GM18951 (cell line): ENCODE results near the gene RPAIN.
A peak's percentile ranks its signal among the peaks of the same experiment; 100 is the strongest.

Experiments
- POLR2A ChIP-seq: IDR thresholded peaks from 4 replicates; pipeline ENCODE4 v1.6.1; 2011; ENCODE audit warnings: mild to moderate bottlenecking; ENCODE audit not compliant: insufficient read length, insufficient read depth; ENCODE audit errors: extremely low read depth
- in situ Hi-C: fragments of 300-500 bp; cut with MboI; formaldehyde crosslinking; loops from one replicate; pipeline ENCODE4 v1.12.0; 2022; ENCODE audit warnings: low sequenced_read_pairs, mixed read lengths, inconsistent platforms; ENCODE audit not compliant: unreplicated experiment

The RPAIN gene

DNA sequence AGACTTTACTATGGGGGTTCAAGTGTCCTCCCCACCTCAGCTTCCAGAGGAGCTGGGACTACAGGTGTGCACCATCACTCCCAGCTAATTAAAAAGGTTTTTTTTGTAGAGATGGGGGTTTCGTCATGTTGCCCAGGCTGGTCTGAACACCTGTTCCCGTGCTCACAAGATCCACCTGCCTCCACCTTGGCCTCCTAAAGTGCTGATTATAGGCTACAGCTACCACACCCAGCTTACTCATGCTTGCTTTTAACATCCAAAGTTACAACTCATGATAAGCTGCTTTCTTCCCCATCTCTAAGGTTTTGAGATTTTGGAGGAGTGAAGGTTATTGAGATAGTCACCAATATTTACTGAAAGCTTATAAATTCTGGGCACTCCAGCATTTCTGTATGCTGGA lies 3.1 kb upstream of the RPAIN start:
- no peak for TF ChIP-seq POLR2A
- in situ Hi-C loops = no loop called here

- in situ Hi-C loops = no loop called here
- no peak for TF ChIP-seq POLR2A
Measured at GRCh38 chr17:5418858-5419355, 1.1 kb upstream of the RPAIN start.

- TF ChIP-seq POLR2A = peak; percentile 86
- in situ Hi-C loops = no loop called here
Measured at GRCh38 chr17:5419356-5419958, 525 bp upstream of the RPAIN start, which contains the start of gene NUP88. TSS of gene NUP88 (minus strand) at chr17:5419662. CDS start at chr17:5419650, 12 bp downstream.

DNA sequence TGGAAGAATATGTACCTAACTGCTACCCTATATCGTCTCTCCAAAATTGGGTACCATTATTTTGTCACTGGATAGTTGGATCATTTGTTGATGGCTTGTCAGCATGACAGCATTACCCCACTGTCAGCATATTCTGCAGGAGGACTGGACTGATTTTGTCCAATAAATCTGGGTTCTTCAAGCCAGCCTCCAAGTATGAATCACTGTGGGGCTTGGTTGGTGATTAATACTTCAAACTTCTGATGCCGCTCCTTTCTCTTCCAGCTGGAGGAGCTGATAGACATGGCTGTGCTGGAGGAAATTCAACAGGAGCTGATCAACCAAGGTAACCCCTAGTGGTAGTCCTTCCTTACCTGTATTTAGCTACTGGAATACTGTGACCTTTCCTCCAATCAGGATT lies 2.5 kb downstream of the RPAIN start:
- no peak for TF ChIP-seq POLR2A
- in situ Hi-C loops = no loop called here

DNA sequence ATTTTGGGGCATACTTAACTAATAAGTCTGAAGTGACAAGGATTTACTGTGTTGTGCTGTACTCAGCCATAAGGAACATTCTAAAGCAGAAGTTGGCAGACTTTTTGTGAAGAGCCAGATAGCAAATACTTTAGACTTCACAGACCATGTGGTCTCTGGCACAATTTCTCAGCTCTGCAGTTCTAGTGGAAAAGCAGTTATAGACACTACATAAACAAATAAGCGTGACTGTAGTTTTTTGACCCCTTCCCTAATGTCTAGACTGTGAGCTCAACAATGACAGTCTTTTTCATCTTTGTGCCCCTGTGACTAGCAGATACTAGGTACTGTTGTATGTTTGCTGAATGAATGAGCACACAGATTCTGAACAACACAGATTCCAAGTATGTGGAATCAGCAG lies 4.9 kb downstream of the RPAIN start:
- TF ChIP-seq POLR2A = no peak
- in situ Hi-C loops = no loop called here

GRCh38 chr17:5425826-5426225 lies 5.8 kb downstream of the RPAIN start:
- in situ Hi-C loops = no loop called here
- TF ChIP-seq POLR2A = no peak

DNA sequence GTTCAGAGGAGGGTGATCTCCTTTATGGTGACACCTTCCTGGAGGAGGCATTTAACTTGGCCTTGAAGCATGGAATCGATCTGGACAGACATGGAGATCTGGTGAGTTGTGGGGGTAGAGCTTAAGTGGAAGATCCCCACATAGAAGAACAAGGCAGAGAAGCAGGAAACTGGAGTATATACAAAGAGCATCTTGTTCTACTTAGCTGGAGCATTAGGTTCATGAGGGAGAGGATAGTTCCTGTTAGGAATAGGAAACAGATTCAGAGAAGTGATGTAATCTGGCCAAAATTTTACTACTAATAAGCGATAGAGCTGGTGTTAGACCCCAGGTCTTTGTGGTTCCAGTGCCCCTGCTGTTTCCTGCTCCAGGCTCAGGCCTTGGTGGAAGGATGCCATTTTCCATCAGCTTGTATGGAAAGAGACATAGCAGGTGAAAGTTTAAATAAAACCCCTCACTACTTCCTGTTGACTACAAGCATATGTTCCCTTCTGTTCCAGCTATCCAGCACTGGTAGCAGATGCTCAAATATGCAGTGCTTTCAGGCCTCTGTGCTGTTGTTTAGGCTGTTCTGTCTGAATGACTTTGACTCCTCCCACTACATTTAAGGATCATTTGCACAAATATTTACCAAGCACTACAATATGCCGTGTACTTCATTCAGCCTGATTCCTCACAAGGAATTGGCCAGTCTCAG lies 9.4 kb downstream of the RPAIN start:
- no peak for TF ChIP-seq POLR2A
- in situ Hi-C loops = no loop called here

GRCh38 chr17:5430413-5430999 lies 10.5 kb downstream of the RPAIN start:
- no peak for TF ChIP-seq POLR2A
- in situ Hi-C loops = loop anchor here (10.0 kb wide), 1 partner anchor 186 kb away; no protein-coding TSS in a partner anchor

- in situ Hi-C loops = loop anchor here (10.0 kb wide), 1 partner anchor 186 kb away; no protein-coding TSS in a partner anchor
Measured at GRCh38 chr17:5431234-5431633, 11.3 kb downstream of the RPAIN start.

DNA sequence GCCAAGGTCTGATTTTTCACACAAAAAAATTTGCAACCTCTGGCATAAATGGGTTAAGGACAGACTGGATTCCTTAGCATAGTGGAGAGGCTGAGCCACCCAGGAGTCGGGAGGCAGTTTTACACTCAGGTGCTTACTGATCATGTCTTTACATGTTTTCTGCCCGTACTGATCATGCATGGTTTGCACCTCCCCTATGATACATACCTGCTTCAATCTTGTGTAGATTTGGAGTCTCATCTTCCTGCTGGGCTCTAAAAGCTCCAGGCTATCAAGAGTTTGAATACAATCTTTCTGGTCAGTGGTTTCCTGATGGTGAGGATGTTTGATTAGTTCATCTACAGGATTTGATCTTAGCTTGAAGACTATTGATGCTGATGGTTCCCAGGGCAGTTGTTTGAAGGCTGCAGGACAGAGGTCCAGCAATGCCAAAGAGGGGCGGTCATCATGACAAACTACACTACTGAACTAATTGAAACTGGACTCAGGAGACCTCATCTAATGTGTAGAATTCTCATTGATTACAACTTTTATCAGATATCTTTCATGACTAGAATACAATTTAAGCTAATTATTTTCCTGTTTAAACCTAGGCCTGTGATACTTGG lies 12.1 kb downstream of the RPAIN start:
- no peak for TF ChIP-seq POLR2A
- in situ Hi-C loops = loop anchor here (10.0 kb wide), 1 partner anchor 187 kb away; no protein-coding TSS in a partner anchor

DNA sequence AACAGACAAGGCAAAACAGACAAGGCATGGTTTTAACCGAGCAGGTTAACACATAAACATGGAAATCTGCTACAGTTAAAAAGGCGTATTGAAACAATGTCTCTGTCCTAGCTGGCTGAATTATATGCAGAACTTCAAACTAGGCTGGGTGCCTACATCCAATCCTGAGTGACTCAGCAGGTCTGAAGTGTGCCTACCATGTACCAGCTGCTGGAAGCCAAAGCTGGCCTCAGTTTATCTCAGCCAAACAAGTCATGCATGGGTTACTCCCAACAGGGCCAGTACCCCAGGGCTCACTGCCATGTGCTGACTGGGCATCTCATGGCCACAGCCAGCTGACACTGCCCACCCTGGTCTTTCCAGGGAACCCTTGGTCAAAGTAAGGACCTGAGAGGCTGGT lies 15.0 kb downstream of the RPAIN start:
- in situ Hi-C loops = loop anchor here (10.0 kb wide), 1 partner anchor 190 kb away; no protein-coding TSS in a partner anchor
- TF ChIP-seq POLR2A = no peak

GRCh38 chr17:5435781-5436315 lies 15.9 kb downstream of the RPAIN start:
- in situ Hi-C loops = loop anchor here (10.0 kb wide), 1 partner anchor 191 kb away; no protein-coding TSS in a partner anchor

DNA sequence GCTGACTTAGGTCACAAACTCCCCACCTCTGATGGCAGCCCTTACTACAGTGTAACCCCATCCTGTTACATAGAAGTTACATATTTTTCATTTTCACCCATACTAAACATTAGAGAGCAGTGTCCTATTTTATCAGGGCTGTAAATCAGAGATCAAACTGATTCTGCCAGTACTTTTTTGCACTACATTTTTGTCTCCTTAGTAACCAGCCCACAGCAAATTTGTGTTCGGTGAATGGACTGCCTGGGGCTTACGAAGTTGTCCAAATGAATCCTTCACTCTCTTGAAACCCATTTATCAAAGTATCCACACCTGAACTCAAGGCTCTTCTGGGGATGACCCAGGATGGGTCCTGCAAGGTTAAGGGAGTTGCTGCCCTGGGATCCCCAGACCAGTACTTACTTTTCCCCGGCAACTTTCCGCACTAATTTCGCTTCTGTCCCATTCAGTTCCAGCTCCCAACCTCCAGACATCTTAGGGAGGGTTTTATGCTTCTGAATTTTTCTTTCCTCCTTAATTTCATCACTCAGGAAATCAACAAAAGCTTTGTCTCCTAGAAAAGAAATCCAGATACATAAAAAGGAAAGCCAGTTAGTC lies 17.8 kb downstream of the RPAIN start:
- in situ Hi-C loops = loop anchor here (10.0 kb wide), 1 partner anchor 193 kb away; no protein-coding TSS in a partner anchor
- TF ChIP-seq POLR2A = no peak
